K562 (cell line): ENCODE measurements around the gene FHL5. TPM values are rescaled to one million over a fixed set of nuclear protein-coding genes. Genes with fewer than 3 reads are reported as not detected.

Experiments used
- ATAC-seq: fragments of 200-7000 bp; cut with Tn5 transposase; 3 replicates; pipeline ENCODE4 v1.9.1; 2020; ENCODE audit warnings: moderate library complexity
- BruUV-seq: library from RNA; stranded (reverse); fragments of 400-500 nt; replicated peaks from 2 replicates; lab custom pipeline; 2021; lab: Mats Ljungman, UMichigan
- CTCF ChIA-PET: fragments of 300-600 bp; formaldehyde crosslinking; extraction: SDS; loops from one replicate; lab custom pipeline; 2021; ENCODE audit warnings: low intra/inter-chr PET ratio; lab: Yijun Ruan, JAX
- POLR2A ChIA-PET: fragments of 300-600, 350-650 bp; sonication (Branson Sonifier 250); formaldehyde crosslinking; extraction: SDS; loops from one replicate; lab custom pipeline; 2021; ENCODE audit warnings: antibody characterized with exemption, inconsistent platforms; lab: Yijun Ruan, JAX
- DNase-seq, 4 experiments: peaks; one replicate each; pipeline versions ENCODE4 v3.0.0 to v3.0.0-alpha.2; 2011 to 2018; ENCODE audit warnings: low spot score in 3 of 4, mixed read lengths in 3 of 4; ENCODE audit errors: extremely low read depth in 1 of 4
- FAIRE-seq: peaks from 2 replicates; lab custom pipeline; 2011; peaks lifted over from hg19 to GRCh38; lab: Jason Lieb, UNC
- H2AFZ ChIP-seq: 2 replicates; pipeline ENCODE4 v1.6.0; 2011; ENCODE audit warnings: low read depth, low read length, control low read depth, inconsistent platforms
- H3K27ac ChIP-seq: fragments of 200-600 bp; 3 replicates; pipeline ENCODE4 v1.8.0; 2011; ENCODE audit warnings: low read depth, mild to moderate bottlenecking, control low read depth, inconsistent platforms, low read length, moderate library complexity, mixed read lengths; ENCODE audit errors: extremely low read depth
- H3K27me3 ChIP-seq, 2 experiments: fragments of 300-600 bp in 1 of 2; 2 replicates in 1 of 2; 3 replicates in 1 of 2; pipeline versions ENCODE4 v1.6.0 to v1.8.0; 2011; ENCODE audit warnings: inconsistent platforms in 2 of 2, low read length in 2 of 2, mild to moderate bottlenecking in 1 of 2, mixed read lengths in 1 of 2, moderate library complexity in 1 of 2; ENCODE audit not compliant: control insufficient read depth in 2 of 2, insufficient read depth in 2 of 2
- H3K36me3 ChIP-seq: fragments of 300-600 bp; 3 replicates; pipeline ENCODE4 v1.8.0; 2011; ENCODE audit warnings: mild to moderate bottlenecking, low read length, inconsistent platforms; ENCODE audit not compliant: control insufficient read depth, insufficient read depth
- H3K4me1 ChIP-seq, 2 experiments: fragments of 200-600 bp in 1 of 2; replicated peaks in 1 of 2; 2 replicates in 1 of 2; 3 replicates in 1 of 2; pipeline versions ENCODE4 v1.5.1 to v1.8.0; 2011; ENCODE audit warnings: inconsistent platforms in 2 of 2, low read length in 2 of 2, mild to moderate bottlenecking in 1 of 2, mixed read lengths in 1 of 2, moderate library complexity in 1 of 2; ENCODE audit not compliant: control insufficient read depth in 2 of 2, insufficient read depth in 2 of 2
- H3K4me2 ChIP-seq: 2 replicates; pipeline ENCODE4 v1.6.1; 2011; ENCODE audit warnings: low read length, control low read depth, inconsistent platforms, mixed read lengths; ENCODE audit not compliant: insufficient read depth
- H3K4me3 ChIP-seq: fragments of 200-600 bp; sonication (generic), shearing (Covaris generic); 2 replicates; pipeline ENCODE4 v1.5.1; 2016; ENCODE audit warnings: control low read depth, inconsistent platforms
- H3K79me2 ChIP-seq: fragments of 200-600 bp; 3 replicates; pipeline ENCODE4 v1.8.0; 2011; ENCODE audit warnings: low read length, inconsistent platforms; ENCODE audit not compliant: control insufficient read depth, insufficient read depth
- H3K9ac ChIP-seq, 2 experiments: 2 replicates each; pipeline versions ENCODE4 v1.6.0 to v1.6.1; 2011; ENCODE audit warnings: low read depth in 2 of 2, low read length in 2 of 2, control low read depth in 1 of 2, inconsistent platforms in 1 of 2, mild to moderate bottlenecking in 1 of 2, mixed read lengths in 1 of 2; ENCODE audit not compliant: insufficient read depth in 1 of 2
- H3K9me1 ChIP-seq: one replicate; pipeline ENCODE4 v1.6.0; 2011; ENCODE audit warnings: inconsistent platforms, mild to moderate bottlenecking, low read length, moderate library complexity; ENCODE audit not compliant: control insufficient read depth, insufficient read depth
- H3K9me3 ChIP-seq: replicated peaks from 2 replicates; pipeline ENCODE4 v1.5.1; 2011; ENCODE audit warnings: low read depth, low read length, inconsistent platforms; ENCODE audit not compliant: control insufficient read depth, insufficient read depth
- H4K20me1 ChIP-seq: replicated peaks from 2 replicates; pipeline ENCODE4 v1.6.1; 2011; ENCODE audit warnings: low read length, inconsistent platforms, mixed read lengths; ENCODE audit not compliant: control insufficient read depth, insufficient read depth
- CEBPG ChIP-seq, 3 experiments: fragments of 200-800 bp in 1 of 3; sonication (Bioruptor generic) in 1 of 3; sonication (generic) in 1 of 3; formaldehyde crosslinking in 1 of 3; IDR thresholded peaks in 2 of 3; conservative IDR thresholded peaks in 1 of 3; 2 replicates each; pipeline versions ENCODE4 v1.6.1 to v1.8.0; 2016 to 2022; ENCODE audit warnings: missing compliant biosample characterization in 2 of 3, missing genetic modification characterization in 2 of 3, mild to moderate bottlenecking in 1 of 3, missing genetic modification reagents in 1 of 3
- FOXA1 ChIP-seq: fragments of 450-650 bp; IDR thresholded peaks from 2 replicates; pipeline ENCODE4 v1.6.1; 2016; ENCODE audit warnings: mild to moderate bottlenecking, borderline replicate concordance
- FOXA3 ChIP-seq, 2 experiments: fragments of 450-650 bp in 1 of 2; sonication (generic) in 1 of 2; formaldehyde crosslinking; IDR thresholded peaks in 1 of 2; conservative IDR thresholded peaks in 1 of 2; 2 replicates each; pipeline versions ENCODE4 v1.4.0 to v1.8.0; 2020 to 2022; ENCODE audit warnings: mild to moderate bottlenecking in 2 of 2, missing genetic modification reagents in 1 of 2
- NFYB ChIP-seq: IDR thresholded peaks from 2 replicates; pipeline ENCODE4 v1.6.1; 2011; ENCODE audit warnings: mild to moderate bottlenecking, moderate library complexity; ENCODE audit not compliant: insufficient read length; ENCODE audit errors: extremely low read depth
- SMAD2 ChIP-seq: fragments of 150-350 bp; IDR thresholded peaks from 2 replicates; pipeline ENCODE4 v1.6.1; 2014; ENCODE audit warnings: low read depth, mild to moderate bottlenecking, low read length
- SMARCC2 ChIP-seq: fragments of 450-650 bp; IDR thresholded peaks from 2 replicates; pipeline ENCODE4 v1.6.1; 2017; ENCODE audit warnings: antibody characterized with exemption, moderate library complexity, mild to moderate bottlenecking, low read depth
- ZNF24 ChIP-seq: fragments of 450-650 bp; IDR thresholded peaks from 2 replicates; pipeline ENCODE4 v1.6.1; 2016
- ZNF436 ChIP-seq: fragments of 250-450, 450-650 bp; sonication (Bioruptor Pico); formaldehyde crosslinking; IDR thresholded peaks from 2 replicates; pipeline ENCODE4 v1.7.0; 2020; ENCODE audit warnings: mild to moderate bottlenecking
- ZNF644 ChIP-seq: fragments of 200-800 bp; sonication (Bioruptor generic); IDR thresholded peaks from 2 replicates; pipeline ENCODE4 v1.6.1; 2016; ENCODE audit warnings: low read depth, missing genetic modification characterization, missing compliant biosample characterization
- WGBS: fragments of 100-300 bp; shearing (Covaris generic); methylation state at CpG from one replicate; pipeline ENCODE4 v1.1.6; 2016; ENCODE audit warnings: low coverage, mixed read lengths; ENCODE audit not compliant: insufficient coverage; ENCODE audit errors: missing lambda C conversion rate; 5-methylcytosine and 5-hydroxymethylcytosine counted together
- in situ Hi-C: fragments of 300-500 bp; cut with MboI; formaldehyde crosslinking; loops from 4 replicates; pipeline ENCODE4 v1.15.0; 2018; ENCODE audit warnings: inconsistent platforms, mixed read lengths
- intact Hi-C: fragments of 100-400 bp; cut with micrococcal nuclease; formaldehyde crosslinking; loops from 2 replicates; pipeline ENCODE4 v1.14.2; 2022
- polyA plus RNA-seq, 8 experiments: library from polyadenylated mRNA; depleted of rRNA in 4 of 8; stranded (reverse) in 5 of 8; unstranded in 3 of 8; fragments of >200 nt; fragmentation: Nextera tagmentation in 2 of 8; fragmentation: Illumina TruSeq in 1 of 8; extraction: Ambion mirVana in 2 of 8; extraction: Trizol in 1 of 8; gene quantifications; 2 replicates each; pipeline versions ENCODE4 v1.2.1 to v1.2.3, GENCODE V29; 2011 to 2014; ENCODE audit warnings: inconsistent platforms in 1 of 8, missing spikeins in 1 of 8
- total RNA-seq, 7 experiments: library from RNA; depleted of rRNA in 6 of 7; stranded (reverse); fragments of >200 nt in 6 of 7; fragmentation: Illumina TruSeq in 2 of 7; extraction: Trizol in 2 of 7; gene quantifications; 2 replicates each; pipeline versions ENCODE4 v1.2.1 to v1.2.3, GENCODE V29; 2011 to 2021; ENCODE audit warnings: low replicate concordance in 1 of 7

FHL5 gene
- total and polyA plus RNA-seq, 9 of the 15 experiments (the other 6 are each of a cell fraction or from before 2014, with no cell fraction given), result not detected

- TF ChIP-seq ZNF644 (tag) (no peak), FOXA3 (CRISPR knock-in tag; conservative IDR thresholded peaks at IDR 0.05 in 1 of 2, IDR thresholded peaks at IDR 0.05 in 1 of 2) (no peak), FOXA1 (no peak), ZNF436 (CRISPR knock-in tag) (no peak), CEBPG (CRISPR knock-in tag; IDR thresholded peaks at IDR 0.05) (no peak), CEBPG (tag; conservative IDR thresholded peaks at IDR 0.05 in 1 of 2, IDR thresholded peaks at IDR 0.05 in 1 of 2) (no peak), SMARCC2 (no peak), ZNF24 (no peak)
- TF ChIP-seq, all 486 proteins: peak for 0
These were observed 925 bp downstream of the FHL5 start (continued) for GRCh38 chr6:96563853-96564252.

GRCh38 chr6:96570053-96570452 is 7.1 kb downstream of the FHL5 start:
- Histone ChIP-seq H3K4me3 (no peak overlapping the region), H4K20me1 (no peaks in the 10 kb centered on the region), H3K27me3 (no peaks in the 10 kb centered on the region), H3K36me3 (no peaks in the 10 kb centered on the region), H3K9me1 (no peaks in the 10 kb centered on the region), H3K79me2 (no peaks in the 10 kb centered on the region), H2AFZ (no peak overlapping the region), H3K4me1 (no peaks in the 10 kb centered on the region), H3K9me3 (no peaks in the 10 kb centered on the region), H3K9ac (no peak overlapping the region), H3K4me2 (no peak overlapping the region), H3K27ac (no peak overlapping the region)
- FAIRE-seq (no peak), DNase-seq (no peak), ATAC-seq (no peak)
- ChIA-PET POLR2A (no interaction called here), CTCF (no interaction called here)
- BruUV-seq, result no TSS peak
- intact Hi-C loops (no loop called here), in situ Hi-C loops (no loop called here)
- 3% methylated on average over 2 of the region's 2 CpGs for WGBS
- TF ChIP-seq SMAD2 (no peak), NFYB (no peak)
